NOMO-1 treated with DMSO at 0.1 percent for 48 hours (cell line): ENCODE measurements around the gene SLC16A1.
"Not testable (repeated sequence)": the region's sequence is repeated elsewhere in the genome, so short reads cannot be mapped to it uniquely, and the experiment has no call there.

Experiments
- DNase-seq: peaks from one replicate; lab custom pipeline; 2025; ENCODE audit not compliant: unreplicated experiment; lab: John Stamatoyannopoulos, UW

Gene SLC16A1

GRCh38 chr1:112888630-112889029 is 67.4 kb downstream of the SLC16A1 start:
- no peak for DNase-seq

GRCh38 chr1:112887599-112888283 is 68.3 kb downstream of the SLC16A1 start:
- no peak for DNase-seq

GRCh38 chr1:112884996-112885395 is 71.0 kb downstream of the SLC16A1 start:
- DNase-seq, result not testable (repeated sequence)

GRCh38 chr1:112882271-112882744 is 73.7 kb downstream of the SLC16A1 start:
- DNase-seq, result no peak

- no peak for DNase-seq
These were observed 74.3 kb downstream of the SLC16A1 start for GRCh38 chr1:112881742-112882127.

GRCh38 chr1:112879834-112880233 is 76.2 kb downstream of the SLC16A1 start:
- no peak for DNase-seq

- no peak for DNase-seq
These were observed 77.7 kb downstream of the SLC16A1 start for GRCh38 chr1:112878321-112878720.

GRCh38 chr1:112877750-112878149 is 78.2 kb downstream of the SLC16A1 start:
- DNase-seq, result no peak

- DNase-seq, result no peak
These were observed 79.7 kb downstream of the SLC16A1 start for GRCh38 chr1:112876315-112876714.

- no peak for DNase-seq
These were observed 83.4 kb downstream of the SLC16A1 start for GRCh38 chr1:112872551-112872962.

GRCh38 chr1:112870887-112871646 is 84.9 kb downstream of the SLC16A1 start:
- DNase-seq, result no peak

- no peak for DNase-seq
These were observed 86.1 kb downstream of the SLC16A1 start for GRCh38 chr1:112869895-112870294.

- DNase-seq, result no peak
These were observed 87.8 kb downstream of the SLC16A1 start for GRCh38 chr1:112868191-112868590.

GRCh38 chr1:112866981-112867380 is 89.0 kb downstream of the SLC16A1 start:
- no peak for DNase-seq

GRCh38 chr1:112866151-112866550 is 89.8 kb downstream of the SLC16A1 start:
- no peak for DNase-seq

GRCh38 chr1:112862753-112863426 is 93.1 kb downstream of the SLC16A1 start:
- no peak for DNase-seq
